T-helper 9 cell (primary cell): ENCODE measurements around the gene ZC3H8.
A peak's percentile ranks its signal among the peaks of the same experiment; 100 is the strongest.
"Not testable (repeated sequence)": the region's sequence is repeated elsewhere in the genome, so short reads cannot be mapped to it uniquely, and the experiment has no call there.

Source experiments
- DNase-seq: peaks from one replicate; pipeline ENCODE4 v3.0.0-alpha.2; 2020

Gene ZC3H8

DNA sequence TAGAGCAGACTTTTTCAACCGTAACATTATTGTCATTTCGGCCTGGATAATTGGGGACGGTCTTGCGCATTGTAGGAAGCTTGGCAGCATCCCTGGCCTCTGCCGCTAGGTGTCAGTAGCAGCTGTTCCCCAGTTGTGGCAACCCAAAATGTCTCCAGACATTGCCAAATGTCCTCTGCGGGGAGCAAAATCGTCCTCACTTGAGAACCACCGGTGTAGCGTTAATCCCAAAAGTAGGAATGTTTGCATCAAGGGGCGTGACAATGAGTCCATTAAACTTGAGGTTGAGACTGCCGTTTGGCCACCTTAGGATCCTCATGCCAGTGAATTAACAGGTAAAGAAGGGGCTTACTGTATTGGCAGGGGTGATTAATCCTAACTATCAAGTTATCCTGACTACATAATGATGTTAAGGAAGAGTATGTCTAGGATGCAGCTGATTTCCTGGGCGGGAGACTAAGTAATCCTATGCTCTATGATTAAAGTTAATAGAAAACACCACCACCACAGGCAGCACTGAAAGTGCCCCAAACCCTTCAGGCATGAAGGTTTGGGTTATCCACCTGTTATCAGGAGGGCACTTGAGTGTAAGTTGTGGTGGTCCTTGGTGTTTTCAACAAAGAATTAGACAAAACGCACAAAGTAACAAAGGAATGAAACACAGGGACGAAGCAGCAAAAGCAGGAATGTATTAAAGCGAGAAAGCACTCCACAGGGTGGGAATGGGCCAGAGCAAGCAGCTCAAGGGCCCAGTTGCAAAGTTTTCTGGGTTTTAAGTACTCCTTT, 4.9 kb upstream of the ZC3H8 start:
- DNase-seq, result peak; percentile 71

DNA sequence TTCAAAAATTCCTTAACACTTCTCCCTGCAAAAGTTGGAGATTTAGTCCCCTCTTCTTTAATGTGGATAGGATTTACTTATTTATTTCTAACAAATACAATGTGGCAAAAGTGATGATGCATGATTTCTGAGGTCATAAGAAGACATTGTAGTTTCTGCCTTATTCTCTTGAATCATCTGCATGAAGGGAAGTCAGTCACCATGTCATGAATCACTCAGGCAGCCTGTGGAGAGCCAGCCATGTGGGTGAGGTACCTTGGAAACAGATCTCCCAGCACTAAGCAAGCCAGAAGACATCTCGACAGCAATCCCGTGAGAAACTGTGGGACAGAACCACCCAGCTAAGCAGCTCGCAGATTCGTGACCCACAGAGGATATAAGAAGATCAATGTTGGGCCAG, 2.7 kb upstream of the ZC3H8 start:
- DNase-seq, result no peak

DNA sequence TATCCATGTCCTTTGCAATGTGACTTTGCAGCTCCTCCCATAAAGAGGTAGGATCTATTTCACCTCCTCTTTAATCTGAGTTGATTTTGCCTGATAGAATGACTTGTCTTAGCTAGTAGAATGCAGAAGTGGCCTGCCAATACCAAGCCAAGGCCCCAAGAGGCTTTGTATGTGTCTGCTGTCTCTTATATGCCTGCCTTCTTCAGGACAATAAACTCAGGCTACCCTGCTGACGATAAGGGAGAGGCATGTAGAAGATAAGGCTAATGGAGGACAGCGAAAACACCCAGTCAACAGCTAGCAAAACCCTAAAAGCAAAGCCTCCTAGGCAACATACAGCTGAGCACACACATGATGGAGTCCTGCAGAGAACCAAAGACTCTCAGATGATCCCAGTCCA, 1.8 kb upstream of the ZC3H8 start:
- DNase-seq, result no peak

DNA sequence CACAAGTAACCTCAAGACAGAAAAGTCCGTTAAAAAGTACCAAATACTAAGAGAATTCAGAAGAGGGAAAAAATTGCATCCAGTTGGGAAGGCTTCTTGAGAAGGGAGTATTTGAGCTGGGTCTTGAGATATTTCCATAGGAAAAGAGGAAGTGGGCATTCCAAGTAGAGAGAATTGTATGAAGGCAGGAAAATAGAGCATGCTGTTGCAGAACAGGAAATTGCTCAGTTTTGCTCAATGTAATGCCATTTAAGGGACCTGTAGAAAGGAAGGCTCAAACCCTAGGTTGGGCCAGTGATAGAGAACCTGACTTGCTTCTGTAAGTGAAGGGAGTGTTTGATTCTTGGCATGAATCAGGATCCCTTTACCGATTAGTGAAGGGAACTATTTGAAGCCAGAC, 1.0 kb upstream of the ZC3H8 start:
- DNase-seq, result no peak

DNA sequence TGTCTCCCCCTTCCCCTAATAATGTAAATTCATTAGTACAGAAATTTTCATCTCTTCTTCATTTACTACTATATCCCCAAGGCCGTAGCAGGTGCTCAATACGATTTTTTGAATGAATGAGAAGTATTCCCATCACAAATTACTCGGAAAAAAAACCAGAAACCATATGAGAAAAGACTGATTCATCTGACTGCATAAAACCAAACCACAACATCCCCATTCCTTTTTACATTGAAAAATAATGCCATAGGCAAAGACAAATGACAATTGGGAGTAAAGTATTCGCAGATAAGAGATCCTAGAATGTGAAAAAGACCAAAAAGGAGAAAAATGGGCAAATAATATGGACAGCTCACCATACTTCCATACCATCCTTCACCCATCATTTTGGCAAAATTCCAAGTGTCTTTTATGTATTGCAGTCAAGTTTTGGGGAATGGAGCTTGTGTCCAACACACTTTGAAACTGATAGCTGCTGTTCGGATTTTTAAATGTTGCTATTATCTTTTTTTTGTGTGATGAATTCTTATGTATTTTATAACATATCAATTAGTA, 1.5 kb downstream of the ZC3H8 start:
- no peak for DNase-seq

DNA sequence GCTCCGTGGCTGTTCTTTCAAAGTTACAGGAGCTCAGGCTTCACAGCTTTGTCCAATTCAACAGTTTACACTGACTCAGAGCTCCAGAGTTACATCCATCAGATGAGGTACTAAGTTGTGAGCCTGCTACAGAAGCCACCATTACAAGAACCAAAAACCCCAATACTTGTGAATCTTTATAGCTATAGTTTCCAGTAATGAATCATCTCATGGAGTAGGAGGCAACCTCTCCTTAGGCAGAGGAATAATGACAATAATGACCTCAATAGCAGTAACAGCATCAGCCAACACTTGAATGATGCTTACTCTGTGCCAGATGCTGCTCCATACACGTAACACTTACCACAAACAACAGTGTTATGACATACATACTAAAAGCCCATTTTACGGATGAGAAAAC, 3.6 kb downstream of the ZC3H8 start:
- DNase-seq, result no peak

DNA sequence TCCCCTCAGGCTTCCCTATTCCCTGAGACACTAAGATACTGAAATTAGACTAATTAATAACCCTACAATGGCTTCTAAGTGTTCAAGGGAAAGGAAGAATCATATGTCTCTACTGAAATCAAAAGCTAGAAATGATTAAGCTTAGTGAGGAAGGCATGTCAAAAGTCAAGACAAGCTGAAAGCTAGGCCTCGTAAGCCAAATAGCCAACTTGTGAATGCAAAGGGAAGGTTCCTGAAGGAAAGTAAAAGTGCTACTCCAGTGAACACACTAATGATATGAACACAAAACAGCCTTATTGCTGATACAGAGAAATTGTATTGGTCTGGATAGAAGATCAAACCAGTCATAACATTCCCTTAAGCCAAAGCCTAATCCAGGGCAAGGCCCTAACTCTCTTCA, 10.0 kb downstream of the ZC3H8 start:
- no peak for DNase-seq

DNA sequence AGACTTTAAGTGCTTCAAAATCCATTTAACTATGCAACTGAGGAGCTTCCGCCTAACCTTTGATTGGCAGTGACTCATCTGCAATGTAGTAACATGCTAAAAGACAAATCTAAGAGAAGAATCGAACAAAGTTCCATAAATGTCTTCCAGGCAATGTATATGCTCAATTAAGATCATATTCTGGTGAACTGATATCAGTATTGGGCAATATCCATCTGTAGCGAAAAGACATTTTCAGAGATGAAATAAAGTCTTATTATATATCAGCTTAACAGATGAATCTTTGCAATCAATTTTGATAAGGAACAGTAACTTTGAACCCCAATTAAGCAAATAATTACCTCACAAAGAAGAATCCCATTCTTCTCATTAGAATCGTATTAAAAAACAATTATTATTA, 11.6 kb downstream of the ZC3H8 start:
- DNase-seq, result no peak

DNA sequence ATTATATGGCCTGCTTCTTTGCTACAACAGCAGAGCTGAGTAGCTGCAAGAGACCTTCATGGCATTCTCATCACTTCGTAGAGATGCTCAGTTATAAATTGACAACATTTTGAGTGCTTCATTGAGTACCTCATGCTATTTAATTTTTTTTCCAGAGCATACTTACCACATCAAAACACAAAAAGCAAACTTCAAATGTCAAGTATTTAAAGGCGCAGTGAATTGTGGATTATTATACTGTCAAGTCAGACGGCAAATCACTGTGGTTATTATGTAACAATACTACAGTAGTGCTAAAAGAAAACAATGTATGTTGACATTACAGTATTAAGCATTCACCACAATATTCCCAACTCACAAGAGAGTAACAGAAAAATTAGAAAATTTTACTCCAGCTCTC, 12.5 kb downstream of the ZC3H8 start:
- no peak for DNase-seq

DNA sequence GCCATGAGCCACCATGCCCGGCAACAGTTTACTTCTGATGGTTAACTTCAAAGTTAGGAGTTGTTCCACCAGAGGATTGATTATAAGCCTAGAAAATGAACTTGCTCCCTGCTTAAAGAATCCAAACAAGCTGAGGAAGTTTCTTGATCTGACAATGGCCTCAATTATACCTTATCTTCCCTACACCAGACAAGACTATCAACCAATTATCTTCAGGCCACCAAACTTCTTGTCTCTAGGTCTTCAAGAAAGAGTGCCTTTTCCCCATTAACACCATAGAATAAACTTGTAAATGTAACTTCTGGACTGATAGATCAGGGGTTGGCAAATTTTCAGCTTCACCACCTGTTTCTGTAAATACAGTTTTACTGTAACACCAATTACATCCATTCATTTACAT, 15.0 kb downstream of the ZC3H8 start:
- no peak for DNase-seq

DNA sequence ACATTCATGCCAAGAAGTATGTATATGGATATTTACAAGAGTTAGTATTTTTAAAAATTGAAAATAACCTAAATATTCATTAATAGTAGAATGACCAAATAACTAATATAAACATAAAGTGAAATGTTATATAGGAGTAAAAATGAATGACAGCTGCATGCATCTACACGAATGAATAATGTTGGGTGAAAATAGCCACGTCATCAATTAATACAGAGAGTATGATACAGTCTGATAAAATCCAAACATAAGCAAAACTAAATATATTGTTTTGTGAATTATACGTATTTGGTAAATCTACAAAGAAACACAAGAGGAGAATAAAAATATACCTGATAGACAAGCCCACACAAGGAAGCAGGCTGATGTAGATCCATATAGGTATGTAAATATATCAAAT, 24.5 kb downstream of the ZC3H8 start:
- no peak for DNase-seq

DNA sequence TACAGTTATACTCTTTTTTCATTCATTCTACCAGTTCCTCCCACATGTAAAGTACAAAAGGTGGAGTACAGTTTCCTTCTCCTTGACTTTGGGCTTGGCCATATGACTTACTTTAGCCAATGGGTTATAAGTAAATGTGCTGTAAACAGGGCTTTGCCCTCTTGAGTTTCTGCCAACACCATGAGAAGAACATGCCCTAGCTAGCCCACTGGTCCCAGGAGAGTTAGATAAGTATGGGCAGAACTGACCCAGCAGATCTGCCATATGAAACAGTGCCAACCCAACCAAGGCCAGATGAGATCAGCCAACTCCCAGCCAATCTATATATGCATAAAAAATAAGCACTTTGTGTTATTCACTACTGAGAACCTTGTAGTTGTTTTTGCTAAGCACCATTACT, 25.5 kb downstream of the ZC3H8 start:
- DNase-seq, result no peak

DNA sequence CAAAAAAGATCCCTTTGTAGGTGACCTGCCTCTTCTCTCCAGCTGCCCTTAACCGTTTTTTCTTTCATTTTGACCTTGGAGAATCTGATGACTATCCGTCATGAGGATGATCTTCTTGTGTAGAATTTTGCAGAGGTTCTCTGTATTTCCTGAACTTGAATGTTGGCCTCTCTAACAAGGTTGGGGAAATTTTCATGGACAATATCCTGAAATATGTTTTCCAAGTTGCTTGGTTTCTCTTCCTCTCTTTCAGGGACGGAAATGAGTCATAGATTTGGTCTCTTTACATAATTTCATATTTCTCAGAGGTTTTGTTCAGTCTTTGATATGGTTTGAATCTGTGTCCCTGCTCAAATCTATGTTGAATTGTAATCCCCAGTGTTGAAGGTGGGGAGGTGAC, 34.0 kb downstream of the ZC3H8 start:
- DNase-seq, result no peak

DNA sequence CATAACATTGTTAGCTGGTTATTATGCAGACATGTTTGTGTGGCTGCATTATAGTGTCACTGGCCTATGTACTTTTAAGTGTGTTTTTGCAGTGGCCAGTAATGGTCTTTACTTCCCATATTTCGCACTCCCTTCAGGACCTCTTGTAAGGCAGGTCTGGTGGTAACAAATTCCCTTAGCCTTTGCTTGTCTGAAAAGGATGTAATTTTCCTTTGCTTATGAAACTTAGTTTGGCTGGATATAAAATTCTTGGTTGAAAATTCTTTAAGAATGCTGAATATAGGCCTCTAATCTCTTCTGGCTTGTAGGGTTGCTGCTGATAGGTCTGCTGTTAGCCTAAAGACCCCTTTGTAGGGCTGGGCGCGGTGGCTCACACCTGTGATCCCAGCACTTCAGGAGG, 34.7 kb downstream of the ZC3H8 start:
- no peak for DNase-seq

DNA sequence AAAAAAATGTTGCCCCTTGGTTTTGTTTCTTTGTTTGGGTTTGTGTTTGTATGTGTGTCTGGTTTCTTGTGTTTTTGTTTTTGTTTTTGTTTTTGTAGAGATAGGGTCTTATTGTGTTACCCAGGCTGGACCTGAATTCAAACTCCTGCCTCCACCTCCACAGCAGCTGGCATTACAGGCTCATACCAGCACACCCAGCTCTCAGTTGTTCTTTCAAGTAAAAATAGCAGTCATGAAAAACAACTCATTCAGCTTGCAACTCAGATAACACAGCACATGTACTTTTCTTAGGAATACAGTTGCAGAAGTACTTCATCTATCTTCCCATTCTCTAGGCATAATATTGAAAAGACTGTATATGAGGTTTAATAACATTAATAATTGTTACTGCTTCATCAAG, 37.0 kb downstream of the ZC3H8 start:
- DNase-seq, result no peak

DNA sequence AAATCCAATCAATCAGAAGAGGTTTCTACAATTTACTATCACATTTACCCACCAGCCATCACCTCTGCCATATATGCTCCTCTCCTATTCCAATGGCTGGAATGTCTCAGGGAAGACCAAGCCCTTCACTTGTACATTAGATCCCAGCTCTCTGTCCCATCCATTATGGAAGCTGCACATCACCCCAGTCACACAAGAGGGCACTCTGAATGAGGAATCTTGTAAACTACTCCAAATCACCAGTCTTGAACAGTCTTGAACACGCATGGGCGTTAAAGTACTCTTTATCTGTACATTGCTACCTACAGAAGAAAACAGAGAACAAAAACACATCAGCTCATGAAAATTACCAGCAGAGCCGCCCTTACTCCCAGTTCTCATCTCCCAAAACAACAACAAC, 38.7 kb downstream of the ZC3H8 start:
- DNase-seq, result no peak

DNA sequence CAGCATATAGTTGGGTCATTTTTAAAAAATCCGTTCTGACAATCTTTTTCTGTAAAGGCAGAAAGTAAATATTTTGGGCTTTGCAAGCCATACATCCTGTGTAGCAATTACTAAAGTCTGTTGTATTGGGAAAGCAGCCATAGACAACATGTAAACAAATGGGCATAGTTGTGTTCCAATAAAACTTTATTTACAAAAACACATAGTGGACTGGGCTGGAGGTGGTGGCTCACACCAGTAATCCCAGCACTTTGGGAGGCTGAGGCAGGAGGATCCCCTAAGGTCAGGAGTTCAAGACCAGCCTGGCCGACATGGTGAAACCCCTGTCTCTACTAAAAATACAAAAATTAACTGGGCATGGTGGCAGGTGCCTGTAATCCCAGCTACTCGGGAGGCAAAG, 46.9 kb downstream of the ZC3H8 start:
- DNase-seq, result not testable (repeated sequence)

DNA sequence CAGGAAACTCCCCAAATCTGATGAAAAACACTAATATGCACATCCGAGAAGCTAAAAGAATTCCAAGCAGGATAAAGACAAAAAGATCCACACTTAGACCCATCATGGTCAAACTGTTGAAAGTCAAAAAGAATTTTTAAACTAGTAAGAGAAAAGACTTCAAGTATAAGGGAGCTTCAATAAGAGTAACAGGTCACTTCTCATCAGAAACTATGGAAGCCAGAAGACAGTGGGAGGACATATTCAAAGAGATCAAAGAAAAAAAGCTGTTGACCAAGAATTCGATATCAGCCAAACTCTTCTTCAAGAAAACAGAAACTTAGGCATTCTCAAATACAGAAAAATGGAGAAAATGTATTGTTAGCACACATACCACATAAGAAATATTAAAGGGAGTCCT, 50.4 kb downstream of the ZC3H8 start:
- no peak for DNase-seq

DNA sequence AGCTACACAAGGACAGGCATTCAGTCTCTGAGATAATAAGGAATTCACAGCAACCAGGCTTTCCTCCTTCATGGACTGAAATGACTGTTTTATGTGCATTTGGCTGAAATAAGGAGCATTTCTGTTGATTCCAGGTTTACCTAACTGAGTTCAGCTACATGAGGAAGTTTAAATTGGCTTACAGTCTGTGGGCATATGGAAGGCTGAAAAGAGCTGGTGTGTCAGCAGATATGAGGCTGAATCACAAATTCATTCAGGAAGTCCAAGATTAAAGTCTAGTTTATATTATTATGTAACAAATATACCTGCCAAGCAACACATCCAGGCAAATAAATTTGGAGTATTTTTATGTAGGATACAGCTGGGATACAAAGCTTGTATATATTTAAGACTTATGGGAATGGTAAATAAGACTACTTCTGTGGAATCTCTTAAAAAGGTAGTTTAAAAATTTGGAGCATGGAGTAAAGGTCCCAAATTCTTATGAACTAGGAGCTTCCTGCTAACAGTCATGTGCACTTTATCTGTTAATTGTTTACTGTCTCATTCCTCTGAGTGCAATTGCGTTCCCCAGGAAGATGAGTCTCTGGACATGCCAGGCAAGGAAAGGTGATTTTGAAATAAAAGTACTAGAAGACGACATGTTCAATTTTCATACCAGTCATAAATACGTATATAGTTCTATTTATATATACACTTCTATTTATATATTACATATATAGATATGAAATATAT, 53.0 kb downstream of the ZC3H8 start:
- DNase-seq, result no peak

DNA sequence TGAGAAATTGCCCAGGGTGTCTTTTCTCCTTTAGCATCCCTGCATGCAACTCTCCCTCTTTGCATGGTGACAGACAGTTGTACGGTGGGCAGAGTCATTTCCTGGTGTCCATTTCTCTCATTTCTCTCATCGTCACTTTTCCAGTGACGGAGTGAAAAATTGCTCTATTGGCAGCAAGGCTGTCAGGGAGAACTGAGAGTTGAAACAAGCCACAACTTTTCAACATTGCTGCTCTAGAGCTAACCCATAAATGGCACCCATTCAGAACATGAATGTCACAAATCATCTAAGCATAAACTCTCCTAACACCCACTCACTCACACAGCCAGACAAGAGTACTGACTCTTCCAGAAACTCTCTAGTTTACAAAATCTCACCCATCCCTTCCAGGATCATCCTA, 55.7 kb downstream of the ZC3H8 start:
- DNase-seq, result no peak

DNA sequence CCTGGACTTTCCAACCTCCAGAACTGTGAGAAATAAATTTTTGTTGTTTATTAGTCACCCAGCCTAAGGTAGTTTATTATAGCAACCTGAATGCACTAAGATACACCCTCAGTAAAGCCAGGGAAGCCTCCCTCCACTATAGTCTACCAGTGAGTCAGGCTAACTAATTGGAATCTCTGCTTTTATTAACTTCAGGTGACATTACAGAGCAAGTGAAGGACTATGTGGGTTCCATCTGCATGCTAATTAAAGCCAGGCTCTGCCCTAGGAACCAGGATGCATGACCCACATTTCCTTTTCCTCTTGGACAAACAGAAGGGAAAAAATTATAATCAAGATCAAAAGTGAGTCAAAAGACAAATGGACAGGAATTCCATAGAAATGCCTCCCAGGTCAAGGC, 56.1 kb downstream of the ZC3H8 start:
- DNase-seq, result no peak

DNA sequence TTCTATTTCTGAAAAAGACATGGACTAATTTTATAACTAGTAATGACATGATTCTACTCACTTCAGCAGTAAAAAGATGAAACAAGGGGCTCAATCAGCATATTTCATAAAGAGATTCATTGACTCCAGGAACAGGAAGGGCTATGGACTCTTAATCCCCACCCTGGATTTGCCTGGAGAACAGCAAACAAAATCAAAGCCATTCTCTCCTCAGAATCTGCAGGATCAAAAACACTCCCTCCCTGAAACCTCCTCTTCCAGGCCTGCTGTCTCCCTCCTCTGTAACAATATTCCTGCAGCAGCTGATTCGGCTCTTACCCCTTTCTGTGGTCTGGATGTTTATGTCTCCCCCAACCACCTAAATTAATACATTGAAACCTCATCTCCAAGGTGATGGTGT, 57.0 kb downstream of the ZC3H8 start:
- DNase-seq, result no peak

DNA sequence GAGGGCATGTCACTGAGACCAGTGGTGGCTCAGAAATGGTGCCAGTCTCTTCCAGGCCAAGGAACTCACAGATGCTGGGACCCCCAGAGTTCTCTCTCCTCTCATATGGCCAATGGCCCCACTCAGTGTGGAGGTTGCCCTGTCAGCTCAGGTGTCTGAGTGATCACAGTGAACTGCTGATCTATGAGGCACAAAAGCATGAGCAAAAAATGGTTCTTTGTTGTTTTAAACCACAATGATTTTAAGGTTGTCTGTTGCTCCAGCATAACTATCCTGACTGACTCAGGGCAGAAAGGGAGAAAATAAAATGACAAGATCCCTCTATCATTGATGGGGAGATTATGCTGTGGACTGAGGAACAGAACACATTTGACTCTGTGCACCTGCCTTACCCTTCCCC, 58.9 kb downstream of the ZC3H8 start:
- no peak for DNase-seq

DNA sequence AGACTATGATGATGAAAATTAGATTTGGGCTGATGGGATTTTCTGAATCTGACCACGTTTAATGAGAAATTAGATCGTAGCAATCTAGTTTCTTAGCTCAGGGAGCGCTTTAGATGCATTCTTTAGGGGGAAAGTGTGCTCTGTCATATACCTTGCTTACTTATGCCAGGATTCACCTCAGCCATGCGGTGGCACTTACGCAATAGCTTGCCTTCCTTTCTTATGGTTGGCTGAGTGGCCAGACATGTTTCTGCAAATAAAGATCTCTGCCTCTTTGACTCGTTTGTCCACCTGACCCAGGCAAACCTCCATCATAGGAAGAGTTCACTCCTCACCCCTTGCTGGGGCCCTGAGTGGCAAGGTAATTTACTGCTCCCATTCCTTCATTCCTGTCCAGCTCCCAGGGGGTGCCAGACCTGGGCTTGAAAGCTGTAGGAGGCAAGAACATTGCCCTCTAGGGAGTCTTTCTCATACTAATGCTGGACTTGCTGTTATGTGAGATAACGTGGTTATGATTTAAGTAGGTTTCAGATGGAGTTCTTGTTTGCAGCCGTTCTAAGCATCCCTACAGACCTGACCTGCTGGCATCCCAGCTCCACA, 59.6 kb downstream of the ZC3H8 start:
- DNase-seq, result no peak
